HK-2 (cell line): ENCODE results near the gene GLYATL3.
A peak's percentile ranks its signal among the peaks of the same experiment; 100 is the strongest.
"Not testable (repeated sequence)": the region's sequence is repeated elsewhere in the genome, so short reads cannot be mapped to it uniquely, and the experiment has no call there.

ENCODE experiments used
- DNase-seq: peaks from one replicate; pipeline ENCODE4 v3.0.0-alpha.2; 2018; ENCODE audit not compliant: unreplicated experiment

GLYATL3 gene

DNA sequence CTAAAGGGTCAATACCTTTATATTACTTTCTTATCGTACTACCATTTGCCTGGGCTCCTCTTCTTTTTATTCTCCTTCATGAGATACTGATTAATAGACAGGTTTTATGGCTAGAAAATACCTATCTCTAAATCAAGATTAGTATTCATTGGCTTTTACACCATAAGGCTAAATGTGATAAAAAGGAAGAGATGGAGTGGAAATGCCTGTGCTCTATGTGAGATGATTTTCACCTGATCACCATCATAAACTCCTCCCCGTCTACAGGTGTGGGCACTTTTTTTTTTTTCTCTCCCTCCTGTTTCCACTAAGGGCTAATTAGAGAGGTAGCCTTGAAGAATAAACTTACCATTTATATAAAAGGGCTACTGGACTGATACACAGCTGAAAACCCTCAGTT, at the start of gene GLYATL3:
Gene GLYATL3 (plus strand): TSS at position 301 of the 400 bp plus-strand sequence. CDS start 12,068 bp downstream, outside the sequence.
- no peak for DNase-seq

DNA sequence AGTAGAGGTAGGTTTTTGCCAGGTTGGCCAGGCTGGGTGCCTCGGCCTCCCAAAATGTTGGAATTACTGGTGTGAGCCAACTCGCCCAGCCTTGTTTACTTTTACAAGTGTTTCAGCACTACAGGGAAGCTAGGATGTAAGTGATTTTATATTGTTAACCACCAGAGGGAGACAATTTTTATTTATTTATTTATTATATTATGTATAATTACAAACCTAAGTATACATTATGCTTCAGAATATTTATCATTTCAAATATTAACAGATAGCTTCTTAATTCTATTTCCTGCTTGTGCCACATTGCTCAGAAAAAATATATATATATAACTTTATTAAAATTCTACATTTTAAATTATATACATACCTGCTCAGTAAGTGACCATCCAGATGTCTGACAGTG, 46.5 kb upstream of the GLYATL3 start:
- DNase-seq, result no peak

DNA sequence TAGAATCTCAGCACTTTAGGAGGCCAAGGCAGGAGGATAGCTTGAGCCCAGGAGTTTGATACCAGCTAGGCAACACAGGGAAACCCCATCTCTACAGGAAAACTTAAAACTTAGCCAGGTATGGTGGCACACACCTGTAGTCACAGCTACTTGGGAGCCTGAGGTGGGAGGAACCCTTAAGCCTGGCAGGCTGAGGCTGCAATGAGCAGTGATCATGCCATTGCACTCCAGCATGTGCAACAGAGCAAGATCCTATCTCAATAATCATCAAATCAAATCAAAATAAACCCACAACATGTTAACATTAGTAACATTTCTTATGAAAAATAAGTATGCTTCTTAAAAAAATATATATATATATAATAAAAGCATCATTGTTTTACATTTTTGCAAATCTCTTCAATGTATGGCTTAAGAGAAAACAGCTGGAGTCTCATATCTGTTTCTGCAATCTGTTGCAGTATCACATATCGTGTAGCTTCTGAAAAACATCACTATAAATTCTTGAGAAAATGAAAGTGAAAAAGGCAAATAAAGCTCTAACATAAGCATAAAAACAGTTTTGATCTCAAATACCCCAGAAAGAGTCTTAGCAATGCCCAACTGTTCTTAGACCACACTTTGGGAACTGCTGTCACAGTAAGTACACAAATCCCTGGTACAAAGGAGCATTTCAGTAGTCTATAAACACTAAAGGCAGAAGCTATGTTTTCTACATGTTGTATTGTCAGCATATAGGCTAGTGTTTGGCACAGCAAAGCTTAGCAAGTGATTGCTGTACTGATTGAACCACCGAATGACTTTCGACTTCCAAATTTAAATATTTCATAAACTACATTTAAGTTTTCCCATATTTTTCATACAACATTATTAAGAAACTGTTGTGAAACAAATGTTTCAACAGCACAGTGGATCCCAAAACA, 44.7 kb upstream of the GLYATL3 start:
- no peak for DNase-seq

DNA sequence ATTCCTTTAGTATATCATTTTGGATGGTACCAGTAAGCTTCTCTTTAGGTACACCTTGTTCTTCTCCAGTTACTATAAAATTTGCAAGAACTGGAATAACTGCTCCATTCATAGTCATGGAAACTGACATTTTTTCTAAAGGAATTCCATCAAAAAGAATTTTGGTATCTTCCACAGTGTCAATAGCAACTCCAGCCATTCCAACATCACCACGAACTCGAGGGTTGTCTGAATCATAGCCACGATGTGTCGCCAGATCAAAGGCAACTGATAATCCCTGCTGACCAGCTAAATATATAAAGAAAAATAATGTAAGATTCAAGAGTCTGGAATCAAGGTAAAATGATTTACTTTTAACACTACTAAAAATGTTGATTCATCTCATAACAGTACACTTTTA, 42.0 kb upstream of the GLYATL3 start:
- DNase-seq, result peak; percentile 9

DNA sequence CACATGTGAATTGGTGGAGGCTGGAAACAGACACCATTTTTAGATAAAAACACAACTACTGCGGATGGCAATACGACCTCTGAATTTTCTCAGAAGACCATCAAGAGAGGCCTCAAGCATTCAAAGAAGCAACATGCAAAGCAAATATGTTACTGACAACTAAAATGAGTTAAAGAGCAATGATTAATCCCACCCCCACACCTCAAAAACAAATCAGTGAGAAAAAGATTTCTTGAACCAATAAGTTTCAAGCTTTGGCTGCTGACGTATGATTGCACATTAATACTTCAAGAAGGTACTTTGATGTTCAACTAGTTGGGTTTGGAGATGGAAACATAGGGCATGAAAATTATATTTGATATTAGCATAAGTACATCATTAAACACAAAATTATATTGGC, 37.7 kb upstream of the GLYATL3 start:
- no peak for DNase-seq

DNA sequence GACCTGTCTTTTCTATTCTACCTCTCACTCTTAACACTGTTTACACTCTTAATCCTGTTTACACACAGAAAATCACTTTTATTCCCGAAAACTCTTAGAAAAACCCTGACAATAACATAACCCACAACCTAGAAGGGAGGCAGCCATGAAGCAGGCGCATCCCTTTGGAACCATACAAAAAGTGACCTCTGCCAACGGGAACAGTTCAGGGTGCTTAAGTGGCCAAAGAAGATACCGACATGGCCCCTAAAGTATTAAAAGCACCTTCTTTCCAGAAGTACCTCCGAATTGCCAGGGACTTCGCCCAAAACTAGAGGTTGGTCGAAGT, 37.2 kb upstream of the GLYATL3 start:
- DNase-seq, result no peak

DNA sequence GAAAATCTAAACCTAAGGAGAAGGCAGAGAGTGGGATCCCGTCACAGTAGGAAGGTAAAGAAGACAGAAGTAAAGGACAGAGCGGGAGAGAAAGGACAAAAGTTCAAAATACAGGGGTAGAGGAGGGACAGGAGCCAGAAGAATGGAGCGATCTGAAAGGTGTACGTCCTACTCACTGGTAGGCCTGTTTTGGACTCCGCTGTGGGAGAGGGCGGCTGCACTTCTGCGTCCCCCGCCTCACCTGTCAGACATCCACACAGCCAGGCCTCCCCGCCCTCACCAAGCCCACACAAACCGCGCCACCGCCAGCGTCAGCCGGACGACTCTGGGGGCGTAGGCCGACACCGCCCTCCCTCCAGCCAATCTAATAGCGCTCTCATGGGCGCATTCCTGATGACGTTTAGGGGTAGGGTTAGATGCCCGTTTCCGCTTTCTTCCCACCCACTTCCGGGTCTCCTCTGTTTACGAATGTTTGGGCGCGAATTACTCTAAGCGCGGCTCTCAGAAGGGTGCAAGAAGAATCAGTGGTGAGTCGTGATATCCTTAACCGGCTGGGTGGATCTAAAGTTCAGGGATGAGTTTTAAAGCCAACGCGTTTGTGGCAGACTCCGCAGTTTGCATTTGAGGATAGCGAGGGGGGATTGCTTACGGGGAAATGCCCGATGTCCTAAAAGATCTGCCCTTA, 36.7 kb upstream of the GLYATL3 start, which contains the start of the genes CENPQ and MMUT:
Gene CENPQ (plus strand): TSS at position 444 of the 685 bp plus-strand sequence. CDS start 6,807 bp downstream, outside the sequence.
Gene MMUT (minus strand): TSS at position 327 of the 685 bp plus-strand sequence. CDS start 3,787 bp downstream, outside the sequence.
- DNase-seq, result peak; percentile 89

DNA sequence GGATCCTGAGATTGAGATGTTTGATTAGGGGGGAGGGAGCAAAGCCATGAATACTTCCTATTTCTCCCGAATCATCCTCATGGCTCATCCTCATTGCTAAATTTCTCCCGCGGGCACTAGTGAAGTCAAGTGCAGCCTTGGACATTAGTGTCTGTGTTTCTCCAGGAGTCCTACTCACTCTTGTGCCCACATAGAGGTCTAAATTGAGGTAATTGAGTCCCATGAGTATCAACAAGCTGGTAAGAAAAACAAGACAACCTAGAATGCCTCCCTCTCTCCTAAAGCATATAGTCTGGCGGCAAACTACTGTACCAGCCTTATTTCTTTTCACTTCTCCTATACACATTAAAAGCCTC, 36.1 kb upstream of the GLYATL3 start:
- DNase-seq, result no peak

DNA sequence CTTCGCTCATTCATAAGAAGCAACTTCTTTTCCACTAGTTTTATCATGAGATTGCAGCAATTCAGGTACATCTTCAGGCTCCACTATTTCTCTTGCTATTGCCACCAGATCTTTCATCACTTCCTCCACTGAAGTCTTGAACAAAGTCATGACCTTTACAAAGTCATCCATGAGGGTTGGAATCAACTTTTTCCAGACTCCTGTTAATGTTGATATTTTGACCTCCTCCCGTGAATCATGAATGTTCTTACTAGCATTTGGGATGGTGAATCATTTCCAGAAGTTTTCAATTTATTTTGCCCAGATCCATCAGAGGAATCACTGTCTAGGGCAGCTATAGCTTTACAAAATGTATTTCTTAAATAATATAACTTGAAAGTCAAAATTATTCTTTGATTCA, 35.0 kb upstream of the GLYATL3 start:
- no peak for DNase-seq

DNA sequence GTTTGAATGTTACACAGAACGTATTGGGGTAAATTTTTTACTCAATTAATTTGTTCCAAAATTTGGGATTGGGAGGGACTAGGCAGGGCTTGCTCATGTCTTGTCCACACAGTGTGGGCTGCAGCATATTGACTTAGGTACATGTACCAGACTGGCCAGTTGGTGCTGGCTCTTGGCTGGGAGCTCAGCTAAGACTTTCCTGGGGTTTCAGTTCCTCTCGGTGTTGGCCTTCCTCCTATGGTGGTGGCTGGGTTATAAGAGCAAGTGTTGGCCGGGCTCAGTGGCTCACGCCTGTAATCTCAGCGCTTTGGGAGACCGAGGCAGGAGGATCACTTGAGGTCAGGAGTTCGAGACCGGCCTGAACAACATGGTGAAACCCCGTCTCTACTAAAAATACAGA, 31.7 kb upstream of the GLYATL3 start:
- DNase-seq, result no peak

DNA sequence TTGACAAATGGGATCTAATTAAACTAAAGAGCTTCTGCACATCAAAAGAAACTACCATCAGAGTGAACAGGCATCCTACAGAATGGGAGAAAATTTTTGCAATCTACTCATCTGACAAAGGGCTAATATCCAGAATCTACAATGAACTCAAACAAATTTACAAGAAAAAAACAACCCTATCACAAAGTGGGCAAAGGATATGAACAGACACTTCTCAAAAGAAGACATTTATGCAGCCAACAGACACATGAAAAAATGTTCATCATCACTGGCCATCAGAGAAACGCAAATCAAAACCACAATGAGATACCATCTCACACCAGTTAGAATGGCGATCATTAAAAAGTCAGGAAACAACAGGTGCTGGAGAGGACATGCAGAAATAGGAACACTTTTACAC, 23.2 kb upstream of the GLYATL3 start:
- DNase-seq, result not testable (repeated sequence)

DNA sequence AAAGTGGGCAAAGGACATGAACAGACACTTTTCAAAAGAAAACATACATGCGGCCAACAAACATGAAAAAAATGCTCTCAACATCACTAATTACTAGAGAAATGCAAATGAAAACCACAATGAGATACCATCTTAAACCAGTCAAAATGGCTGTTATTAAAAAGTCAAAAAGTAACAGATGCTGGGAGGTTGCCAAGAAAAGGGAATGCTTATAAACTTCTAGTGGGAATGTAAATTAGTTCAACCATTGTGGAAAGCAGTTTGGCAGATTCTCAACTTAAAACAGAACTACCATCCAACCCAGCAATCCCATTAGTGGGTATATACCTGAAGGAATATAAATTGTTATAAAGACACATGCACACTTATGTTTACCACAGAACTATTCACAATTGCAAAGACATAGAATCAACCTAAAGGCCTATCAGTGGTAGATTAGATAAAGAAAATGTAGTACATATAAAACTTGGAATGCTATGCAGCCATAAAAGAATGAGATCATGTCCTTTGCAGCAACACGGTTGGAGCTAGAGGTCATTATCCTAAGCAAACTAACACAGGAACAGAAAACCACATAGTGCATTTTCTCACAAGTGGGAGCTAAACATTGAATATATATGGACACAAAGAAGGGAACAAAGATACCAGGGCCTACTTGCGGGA, 20.3 kb upstream of the GLYATL3 start:
- DNase-seq, result no peak

DNA sequence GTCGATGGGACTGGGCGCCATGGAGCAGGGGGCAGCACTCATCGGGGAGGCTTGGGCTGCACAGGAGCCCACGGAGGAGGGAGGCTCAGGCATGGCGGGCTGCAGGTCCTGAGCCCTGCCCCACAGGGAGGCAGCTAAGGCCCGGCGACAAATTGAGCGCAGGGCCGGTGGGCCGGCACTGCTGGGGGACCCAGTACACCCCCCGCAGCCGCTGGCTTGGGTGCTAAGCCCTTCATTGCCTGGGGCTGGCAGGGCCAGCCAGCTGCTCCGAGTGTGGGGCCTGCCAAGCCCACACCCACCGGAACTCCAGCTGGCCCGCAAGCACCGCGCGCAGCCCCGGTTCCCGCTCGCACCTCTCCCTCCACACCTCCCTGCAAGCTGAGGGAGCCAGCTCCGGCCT, 17.9 kb upstream of the GLYATL3 start:
- not testable (repeated sequence) for DNase-seq

DNA sequence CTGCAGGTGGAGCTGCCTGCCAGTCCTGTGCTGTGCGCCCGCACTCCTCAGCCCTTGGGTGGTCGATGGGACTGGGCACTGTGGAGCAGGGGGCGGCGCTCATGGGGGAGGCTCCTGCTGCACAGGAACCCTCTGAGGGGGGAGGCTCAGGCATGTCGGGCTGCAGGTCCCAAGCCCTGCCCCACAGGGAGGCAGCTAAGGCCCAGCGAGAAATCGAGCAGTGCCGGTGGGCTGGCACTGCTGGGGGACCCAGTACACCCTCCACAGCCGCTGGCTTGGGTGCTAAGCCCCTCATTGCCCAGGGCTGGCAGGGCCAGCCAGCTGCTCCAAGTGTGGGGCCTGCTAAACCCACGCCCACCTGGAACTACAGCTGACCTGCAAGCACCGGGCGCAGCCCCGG, 16.3 kb upstream of the GLYATL3 start:
- DNase-seq, result not testable (repeated sequence)

DNA sequence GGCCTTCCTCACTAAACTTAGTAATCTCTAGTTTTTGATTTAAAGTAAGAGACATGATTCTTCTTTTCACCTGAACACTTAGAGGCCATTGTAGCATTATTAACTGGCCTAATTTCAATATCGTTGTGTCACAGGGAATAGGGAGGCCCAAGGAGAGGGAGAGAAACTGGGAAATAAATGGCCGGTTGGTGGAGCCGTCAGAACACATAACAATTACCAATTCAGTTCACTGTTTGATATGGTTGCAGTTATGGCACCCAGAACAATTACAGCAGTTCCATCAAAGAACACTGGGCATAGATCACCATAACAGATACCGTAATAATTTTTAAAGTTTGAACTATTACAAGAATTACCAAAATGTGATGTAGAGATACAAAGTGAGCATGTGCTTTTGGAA, 9.1 kb upstream of the GLYATL3 start:
- no peak for DNase-seq

DNA sequence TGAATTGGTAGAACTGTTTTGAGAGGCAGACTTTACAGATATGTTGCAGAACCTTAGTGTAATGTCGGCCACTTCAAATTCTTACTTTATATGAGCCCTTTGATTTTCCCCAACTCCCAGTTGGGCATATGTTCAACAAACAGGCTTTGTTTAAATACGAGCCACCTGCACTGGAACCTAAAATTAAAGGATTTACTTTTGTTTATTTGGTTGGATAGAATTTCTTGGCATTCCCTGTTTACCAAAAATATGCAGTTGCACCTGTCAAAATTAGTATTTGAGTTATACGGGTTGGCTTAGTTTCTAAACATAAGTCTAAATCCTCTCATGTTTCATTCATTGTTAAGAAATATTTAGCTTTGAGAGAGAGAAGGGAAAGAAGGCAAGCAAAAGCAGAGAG, 2.4 kb upstream of the GLYATL3 start:
- no peak for DNase-seq

DNA sequence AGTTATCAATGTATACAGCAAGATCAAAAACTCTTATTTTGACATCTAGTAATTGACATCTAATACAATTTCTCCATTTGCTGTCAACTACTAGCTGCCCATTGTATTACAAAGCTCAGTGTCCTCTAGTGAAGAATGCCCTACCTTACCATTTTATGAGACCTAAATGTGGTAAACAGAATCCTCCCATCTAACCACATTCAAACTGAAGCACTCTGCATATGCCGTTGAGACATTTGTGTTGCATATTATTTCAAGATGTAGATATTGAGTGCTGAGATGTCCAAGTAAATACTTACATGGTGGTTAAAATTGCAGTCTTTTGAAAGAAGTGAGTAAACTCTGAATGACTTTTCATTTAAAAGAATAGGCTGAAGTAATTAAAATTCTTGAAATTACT, 597 bp upstream of the GLYATL3 start:
- DNase-seq, result no peak

DNA sequence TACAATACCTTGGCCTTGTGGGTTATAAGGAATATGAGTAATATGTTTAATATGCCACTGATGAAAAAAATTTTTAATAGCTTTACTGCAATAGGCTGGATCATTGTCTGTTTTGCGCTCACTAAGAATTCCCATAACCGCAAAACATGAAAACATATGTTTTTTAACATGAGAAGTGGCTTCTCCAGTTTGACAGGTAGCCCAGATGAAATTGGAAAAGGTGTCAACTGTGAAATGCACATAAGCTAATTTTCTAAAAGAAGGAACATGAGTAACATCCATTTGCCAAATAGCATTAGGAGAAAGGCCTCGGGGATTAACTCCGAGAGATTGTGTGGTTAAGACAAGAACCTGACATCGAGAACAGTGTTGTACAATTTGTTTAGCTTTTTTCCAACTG, 4.9 kb downstream of the GLYATL3 start:
- no peak for DNase-seq

DNA sequence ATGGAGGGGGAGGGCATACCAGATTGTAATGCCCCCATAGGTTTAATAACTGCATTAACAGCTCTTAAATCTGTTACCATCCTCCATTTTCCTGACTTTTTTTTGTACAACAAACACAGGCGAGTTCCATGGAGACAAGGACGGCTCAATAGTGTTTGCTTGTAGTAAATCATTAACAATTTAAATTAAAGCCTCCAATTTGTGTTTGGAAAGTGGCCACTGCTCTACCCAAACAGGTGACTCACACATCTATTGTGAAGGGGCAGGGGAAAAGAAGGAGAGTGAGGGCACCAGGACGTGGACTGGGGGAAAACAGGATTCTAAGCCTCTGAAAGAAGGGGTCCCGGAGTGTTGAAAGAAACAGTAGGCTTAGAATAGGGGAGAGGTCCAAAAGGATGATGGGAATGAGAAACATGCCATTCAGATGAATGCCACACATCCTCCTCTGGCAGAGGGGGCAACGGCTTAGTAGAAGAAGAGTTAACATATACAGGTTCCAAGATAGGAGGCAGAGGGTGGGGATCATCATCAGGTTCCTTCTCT, 6.9 kb downstream of the GLYATL3 start:
- DNase-seq, result no peak

DNA sequence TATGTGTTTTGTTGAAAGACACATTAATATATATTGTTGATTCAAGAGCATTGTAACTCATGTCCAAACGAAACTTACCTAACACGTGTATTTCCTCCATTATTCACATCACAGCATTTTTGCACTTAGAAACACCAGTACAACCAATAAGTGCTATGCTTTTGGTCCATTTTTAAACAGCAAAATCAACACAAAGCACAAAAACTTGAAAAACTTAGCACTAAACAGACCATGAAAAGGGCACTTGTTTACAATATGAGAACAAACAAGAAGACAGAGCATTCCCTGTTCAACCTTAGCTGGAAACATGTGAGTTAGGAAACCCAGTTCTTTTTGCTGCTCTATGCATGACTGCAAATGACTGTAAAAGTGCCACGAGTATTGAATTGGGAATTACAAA, 9.6 kb downstream of the GLYATL3 start:
- no peak for DNase-seq

DNA sequence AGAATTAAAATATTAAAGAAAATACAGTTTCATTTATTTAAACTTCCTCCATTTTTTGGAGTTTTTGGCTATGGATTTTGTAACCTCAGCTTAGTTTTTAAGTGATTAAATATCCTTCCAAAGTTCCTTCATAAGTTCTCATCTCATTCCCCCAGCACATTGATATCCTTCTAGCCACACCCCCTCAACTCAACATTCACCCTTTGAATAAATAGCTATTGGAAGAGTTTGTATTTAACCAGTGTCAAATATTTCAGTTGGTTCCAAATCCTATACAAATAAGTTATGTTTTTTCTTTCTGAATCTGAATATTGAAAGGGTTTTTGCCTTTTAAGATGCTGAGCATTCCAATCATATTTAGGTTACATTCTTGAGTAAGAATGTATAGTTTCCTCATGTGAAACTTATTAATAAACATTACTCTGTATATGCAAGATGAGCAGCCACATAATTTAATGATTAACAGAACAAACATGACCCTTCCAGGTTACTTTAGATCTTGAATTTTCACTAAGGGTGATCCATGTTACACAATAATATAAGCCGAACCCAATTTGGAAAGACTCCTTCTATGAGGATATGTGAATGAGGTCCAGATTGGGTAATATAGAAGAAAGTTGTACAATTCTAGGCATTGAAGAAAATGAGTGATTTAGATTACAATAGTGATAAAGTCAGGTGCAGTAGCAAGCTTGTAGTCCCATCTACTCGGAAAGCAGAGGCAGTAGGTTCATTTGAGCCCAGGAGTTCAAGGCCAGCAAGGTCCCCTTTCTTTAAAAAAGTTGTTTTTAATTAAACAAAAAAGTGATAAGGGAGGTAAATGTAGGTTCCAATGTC, 13.6 kb downstream of the GLYATL3 start:
- no peak for DNase-seq
